WTC11 (cell line): ENCODE data around the gene KRTAP3-2.

Experiments
- FOXP1 ChIP-seq: sonication (generic); formaldehyde crosslinking; IDR thresholded peaks from 2 replicates; pipeline ENCODE4 v1.8.0; 2022; ENCODE audit warnings: missing genetic modification reagents, mild to moderate bottlenecking, moderate library complexity, borderline replicate concordance
- SP1 ChIP-seq: sonication (generic); formaldehyde crosslinking; conservative IDR thresholded peaks from 2 replicates; pipeline ENCODE4 v1.8.1; 2022; ENCODE audit warnings: missing genetic modification reagents
- ZNF138 ChIP-seq: sonication (generic); formaldehyde crosslinking; conservative IDR thresholded peaks from 2 replicates; pipeline ENCODE4 v1.8.1; 2022; ENCODE audit warnings: mild to moderate bottlenecking, moderate library complexity, missing genetic modification reagents
- TF ChIP-seq, protein P1 (sequence below): fragments of 200-600 bp; IDR thresholded peaks from 2 replicates; pipeline ENCODE4 v1.8.0; 2022; ENCODE audit warnings: antibody characterized with exemption
- TF ChIP-seq, protein P2 (sequence below): sonication (generic); formaldehyde crosslinking; IDR thresholded peaks from 2 replicates; pipeline ENCODE4 v1.8.0; 2022; ENCODE audit warnings: mild to moderate bottlenecking, missing genetic modification reagents

DNA sequence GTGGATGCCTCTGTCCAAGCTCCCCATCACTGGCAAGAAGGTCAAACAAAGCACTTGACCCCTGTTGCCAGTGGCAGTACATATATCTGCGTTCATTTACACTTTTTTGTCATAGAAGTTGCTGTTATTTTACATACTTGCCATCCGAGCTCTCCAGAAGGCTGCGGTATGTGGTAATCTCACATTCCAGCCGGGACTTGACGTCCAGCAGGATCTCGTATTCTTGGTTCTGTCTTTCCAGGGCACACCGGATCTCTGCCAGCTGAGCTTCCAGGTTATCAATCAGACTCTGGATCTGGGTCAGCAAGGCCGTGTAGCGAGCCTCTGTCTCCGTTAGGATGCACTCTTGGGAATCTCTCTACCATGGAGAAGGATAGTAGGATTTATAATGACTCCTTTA is 39.6 kb downstream of the KRTAP3-2 start:
- TF ChIP-seq, protein P1, sequence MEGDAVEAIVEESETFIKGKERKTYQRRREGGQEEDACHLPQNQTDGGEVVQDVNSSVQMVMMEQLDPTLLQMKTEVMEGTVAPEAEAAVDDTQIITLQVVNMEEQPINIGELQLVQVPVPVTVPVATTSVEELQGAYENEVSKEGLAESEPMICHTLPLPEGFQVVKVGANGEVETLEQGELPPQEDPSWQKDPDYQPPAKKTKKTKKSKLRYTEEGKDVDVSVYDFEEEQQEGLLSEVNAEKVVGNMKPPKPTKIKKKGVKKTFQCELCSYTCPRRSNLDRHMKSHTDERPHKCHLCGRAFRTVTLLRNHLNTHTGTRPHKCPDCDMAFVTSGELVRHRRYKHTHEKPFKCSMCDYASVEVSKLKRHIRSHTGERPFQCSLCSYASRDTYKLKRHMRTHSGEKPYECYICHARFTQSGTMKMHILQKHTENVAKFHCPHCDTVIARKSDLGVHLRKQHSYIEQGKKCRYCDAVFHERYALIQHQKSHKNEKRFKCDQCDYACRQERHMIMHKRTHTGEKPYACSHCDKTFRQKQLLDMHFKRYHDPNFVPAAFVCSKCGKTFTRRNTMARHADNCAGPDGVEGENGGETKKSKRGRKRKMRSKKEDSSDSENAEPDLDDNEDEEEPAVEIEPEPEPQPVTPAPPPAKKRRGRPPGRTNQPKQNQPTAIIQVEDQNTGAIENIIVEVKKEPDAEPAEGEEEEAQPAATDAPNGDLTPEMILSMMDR = no peak
- TF ChIP-seq FOXP1 (CRISPR knock-in tag) (no peak), SP1 (no peak), ZNF138 (no peak)
- TF ChIP-seq, protein P2, sequence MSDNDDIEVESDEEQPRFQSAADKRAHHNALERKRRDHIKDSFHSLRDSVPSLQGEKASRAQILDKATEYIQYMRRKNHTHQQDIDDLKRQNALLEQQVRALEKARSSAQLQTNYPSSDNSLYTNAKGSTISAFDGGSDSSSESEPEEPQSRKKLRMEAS (CRISPR knock-in tag) = no peak
